ENCODE data around the gene RYR1. TPM values are rescaled to one million over a fixed set of nuclear protein-coding genes. Genes with fewer than 3 reads are reported as not detected.
"Not testable (repeated sequence)": the region's sequence is repeated elsewhere in the genome, so short reads cannot be mapped to it uniquely, and the experiment has no call there.

RYR1 gene
- total RNA-seq, 6 experiments from 2014 or later, result 0.12 to 1.1 (median 0.49) TPM

- 36% methylated on average over 3 of the region's 3 CpGs for WGBS (ENCODE audit: insufficient coverage, low coverage, low lambda C conversion rate, missing lambda C conversion rate)
Measured at GRCh38 chr19:38554676-38555141, 121.2 kb downstream of the RYR1 start.

GRCh38 chr19:38555200-38555599 lies 121.7 kb downstream of the RYR1 start:
- no peaks in the 10 kb centered on the region for H3K36me3 ChIP-seq
- H3K4me3 ChIP-seq, result no peak overlapping the region
- no peaks in the 10 kb centered on the region for H3K9me3 ChIP-seq
- ATAC-seq (no peak), DNase-seq (no peak)
- intact Hi-C loops (cut with DNase I), result no loop called here
- no peak overlapping the region for H3K27ac ChIP-seq
- H3K4me1 ChIP-seq, result no peaks in the 10 kb centered on the region
- H3K27me3 ChIP-seq, result no peaks in the 10 kb centered on the region
- 48% methylated on average over 8 of the region's 8 CpGs for WGBS (ENCODE audit: insufficient coverage, low coverage, low lambda C conversion rate, missing lambda C conversion rate)
- TF ChIP-seq CTCF (IDR thresholded peaks at IDR 0.05), result no peak
- TF ChIP-seq POLR2A (IDR thresholded peaks at IDR 0.05), result no peak

More at GRCh38 chr19:38554676-38555141, 121.2 kb downstream of the RYR1 start:
- H3K36me3 ChIP-seq, result no peaks in the 10 kb centered on the region
- no peaks in the 10 kb centered on the region for H3K9me3 ChIP-seq
- intact Hi-C loops (cut with DNase I), result no loop called here
- DNase-seq (no peak), ATAC-seq (no peak)
- no peak overlapping the region for H3K27ac ChIP-seq
- no peak for TF ChIP-seq CTCF (IDR thresholded peaks at IDR 0.05)
- TF ChIP-seq POLR2A (IDR thresholded peaks at IDR 0.05), result no peak
- no peaks in the 10 kb centered on the region for H3K4me1 ChIP-seq
- no peaks in the 10 kb centered on the region for H3K27me3 ChIP-seq
- no peak overlapping the region for H3K4me3 ChIP-seq

- H3K36me3 ChIP-seq, result no peaks in the 10 kb centered on the region
- H3K4me1 ChIP-seq, result no peaks in the 10 kb centered on the region
- H3K4me3 ChIP-seq, result no peak overlapping the region
- TF ChIP-seq POLR2A (IDR thresholded peaks at IDR 0.05) (no peak), CTCF (IDR thresholded peaks at IDR 0.05) (no peak)
- H3K27ac ChIP-seq, result no peak overlapping the region
- ATAC-seq (no peak), DNase-seq (no peak)
- intact Hi-C loops (cut with DNase I), result no loop called here
- no peaks in the 10 kb centered on the region for H3K9me3 ChIP-seq
- H3K27me3 ChIP-seq, result no peaks in the 10 kb centered on the region
- 36% methylated on average over 4 of the region's 7 CpGs for WGBS (ENCODE audit: insufficient coverage, low coverage, low lambda C conversion rate, missing lambda C conversion rate)
Measured at GRCh38 chr19:38556521-38557174, 123.2 kb downstream of the RYR1 start.

- no peak overlapping the region for H3K27ac ChIP-seq
- H3K9me3 ChIP-seq, result no peaks in the 10 kb centered on the region
- no peaks in the 10 kb centered on the region for H3K36me3 ChIP-seq
- no peaks in the 10 kb centered on the region for H3K27me3 ChIP-seq
- DNase-seq, result no peak
- no peak for TF ChIP-seq POLR2A (IDR thresholded peaks at IDR 0.05)
- TF ChIP-seq CTCF (IDR thresholded peaks at IDR 0.05), result no peak
- H3K4me3 ChIP-seq, result no peak overlapping the region
- intact Hi-C loops (cut with DNase I), result no loop called here
- H3K4me1 ChIP-seq, result no peaks in the 10 kb centered on the region
- no peak for ATAC-seq
- 52% methylated on average over 11 of the region's 12 CpGs for WGBS (ENCODE audit: insufficient coverage, low coverage, low lambda C conversion rate, missing lambda C conversion rate)
Measured at GRCh38 chr19:38557205-38557799, 123.8 kb downstream of the RYR1 start.

- DNase-seq; intact Hi-C loops (cut with DNase I): not testable (repeated sequence)
Measured at GRCh38 chr19:38558933-38559332, 125.4 kb downstream of the RYR1 start.

More at GRCh38 chr19:38558933-38559332, 125.4 kb downstream of the RYR1 start:
- not testable (repeated sequence) for H3K27me3 ChIP-seq, H3K27ac ChIP-seq, H3K36me3 ChIP-seq, H3K9me3 ChIP-seq, H3K4me3 ChIP-seq, H3K4me1 ChIP-seq, ATAC-seq
- 80% methylated on average over 5 of the region's 7 CpGs for WGBS (ENCODE audit: insufficient coverage, low coverage, low lambda C conversion rate, missing lambda C conversion rate)

All from right lobe of liver (tissue), 6 donors.